SK-N-SH (cell line): ENCODE results near the gene BCAP31. TPM values are rescaled to one million over a fixed set of nuclear protein-coding genes. Genes with fewer than 3 reads are reported as not detected.

Experiments used
- CTCF ChIA-PET: fragments of 300-600, 350-600 bp; formaldehyde crosslinking; extraction: SDS; loops from one replicate; lab custom pipeline; 2021; lab: Yijun Ruan, JAX
- POLR2A ChIA-PET: fragments of 350-600 bp; sonication (Branson Sonifier 250); formaldehyde crosslinking; extraction: SDS; loops from one replicate; lab custom pipeline; 2020; ENCODE audit warnings: antibody characterized with exemption, inconsistent platforms; lab: Yijun Ruan, JAX
- DNase-seq: peaks from one replicate; pipeline ENCODE4 v3.0.0; 2012
- H2AFZ ChIP-seq: fragments of 200-600 bp; sonication (generic); 2 replicates; pipeline ENCODE4 v1.8.1; 2016; ENCODE audit warnings: antibody characterized with exemption, mild to moderate bottlenecking, low read depth
- H3F3A ChIP-seq: fragments of 200-600 bp; sonication (generic); replicated peaks from 2 replicates; pipeline ENCODE3; 2016; ENCODE audit warnings: antibody characterized with exemption, mild to moderate bottlenecking; ENCODE audit not compliant: insufficient read depth
- H3K27ac ChIP-seq, 2 experiments: fragments of 200-500 bp in 1 of 2; fragments of 200-600 bp in 1 of 2; sonication (Bioruptor generic) in 1 of 2; sonication (generic), shearing (Covaris generic) in 1 of 2; 2 replicates each; pipeline versions ENCODE4 v1.5.1 to v1.6.1; 2014 to 2016; ENCODE audit warnings: low read depth in 2 of 2, inconsistent platforms in 1 of 2, low read length in 1 of 2, mild to moderate bottlenecking in 1 of 2, mixed read lengths in 1 of 2
- H3K27me3 ChIP-seq: fragments of 200-600 bp; sonication (generic), shearing (Covaris generic); 2 replicates; pipeline ENCODE4 v1.6.1; 2016; ENCODE audit warnings: mixed run types; ENCODE audit not compliant: insufficient read depth
- H3K36me3 ChIP-seq, 2 experiments: fragments of 200-500 bp in 1 of 2; fragments of 200-600 bp in 1 of 2; sonication (Bioruptor generic) in 1 of 2; sonication (generic) in 1 of 2; replicated peaks in 1 of 2; 2 replicates each; pipeline versions ENCODE3 to v1.5.1; 2014 to 2016; ENCODE audit warnings: low read length in 1 of 2, mild to moderate bottlenecking in 1 of 2; ENCODE audit not compliant: insufficient read depth in 2 of 2, control insufficient read depth in 1 of 2
- H3K4me1 ChIP-seq, 2 experiments: fragments of 200-500 bp in 1 of 2; fragments of 200-600 bp in 1 of 2; sonication (Bioruptor generic) in 1 of 2; sonication (generic), shearing (Covaris generic) in 1 of 2; 2 replicates each; pipeline versions ENCODE4 v1.5.1 to v1.6.1; 2014 to 2016; ENCODE audit warnings: low read depth in 1 of 2, low read length in 1 of 2, mixed run types in 1 of 2; ENCODE audit not compliant: insufficient read depth in 2 of 2, control insufficient read depth in 1 of 2
- H3K4me2 ChIP-seq: fragments of 200-600 bp; sonication (generic), shearing (Covaris generic); 2 replicates; pipeline ENCODE4 v1.6.1; 2017; ENCODE audit warnings: mixed run types
- H3K4me3 ChIP-seq, 2 experiments: fragments of 200-500 bp in 1 of 2; fragments of 200-600 bp in 1 of 2; sonication (Bioruptor generic) in 1 of 2; sonication (generic), shearing (Covaris generic) in 1 of 2; 2 replicates each; pipeline versions ENCODE4 v1.5.1 to v1.8.1; 2014 to 2016; ENCODE audit warnings: low read depth in 2 of 2, inconsistent platforms in 1 of 2, low read length in 1 of 2, mild to moderate bottlenecking in 1 of 2, mixed read lengths in 1 of 2, moderate library complexity in 1 of 2
- H3K79me2 ChIP-seq: fragments of 200-600 bp; sonication (generic); 2 replicates; pipeline ENCODE4 v1.8.1; 2017; ENCODE audit warnings: mild to moderate bottlenecking; ENCODE audit not compliant: insufficient read depth
- H3K9ac ChIP-seq: fragments of 200-600 bp; sonication (generic); 2 replicates; pipeline ENCODE4 v1.6.1; 2017; ENCODE audit warnings: mixed run types
- H3K9me2 ChIP-seq: fragments of 200-600 bp; sonication (generic); 2 replicates; pipeline ENCODE4 v1.6.1; 2017; ENCODE audit warnings: mixed run types
- H3K9me3 ChIP-seq: fragments of 200-600 bp; sonication (generic); 2 replicates; pipeline ENCODE4 v1.6.1; 2017; ENCODE audit warnings: mixed run types, mild to moderate bottlenecking, moderate library complexity
- H4K20me1 ChIP-seq: fragments of 200-600 bp; sonication (generic); 2 replicates; pipeline ENCODE4 v1.6.1; 2017; ENCODE audit warnings: mild to moderate bottlenecking, mixed run types; ENCODE audit not compliant: insufficient read depth
- EP300 ChIP-seq, 2 experiments: IDR thresholded peaks; 2 replicates each; pipeline versions ENCODE4 v1.4.0 to v1.6.1; 2012; ENCODE audit warnings: borderline replicate concordance in 1 of 2, low read depth in 1 of 2, low read length in 1 of 2
- EZH2phosphoT487 ChIP-seq: fragments of 200-600 bp; sonication (generic); IDR thresholded peaks from 2 replicates; pipeline ENCODE4 v1.6.1; 2017; ENCODE audit warnings: low read depth, mixed run types, mild to moderate bottlenecking, antibody characterized with exemption, moderate library complexity, borderline replicate concordance
- FOSL2 ChIP-seq: IDR thresholded peaks from 2 replicates; pipeline ENCODE4 v1.4.0; 2012; ENCODE audit warnings: low read depth, mild to moderate bottlenecking, moderate library complexity, borderline replicate concordance
- FOXM1 ChIP-seq: IDR thresholded peaks from 2 replicates; pipeline ENCODE4 v1.4.0; 2012; ENCODE audit warnings: low read depth, mild to moderate bottlenecking
- GABPA ChIP-seq: IDR thresholded peaks from 2 replicates; pipeline ENCODE4 v1.4.0; 2012; ENCODE audit warnings: low read depth, mild to moderate bottlenecking
- MEF2A ChIP-seq: IDR thresholded peaks from 2 replicates; pipeline ENCODE4 v1.4.0; 2012; ENCODE audit warnings: low read depth, borderline replicate concordance
- MXI1 ChIP-seq: IDR thresholded peaks from 2 replicates; pipeline ENCODE4 v1.6.1; 2012; ENCODE audit warnings: mild to moderate bottlenecking, low read depth, low read length, improper control_type of control experiment
- NRF1 ChIP-seq: IDR thresholded peaks from 2 replicates; pipeline ENCODE4 v1.6.1; 2012; ENCODE audit warnings: low read depth, mild to moderate bottlenecking, low read length
- SMC3 ChIP-seq: IDR thresholded peaks from 2 replicates; pipeline ENCODE4 v1.6.1; 2012; ENCODE audit warnings: low read depth, low read length, improper control_type of control experiment
- TEAD4 ChIP-seq: IDR thresholded peaks from 2 replicates; pipeline ENCODE4 v1.4.0; 2012; ENCODE audit warnings: mild to moderate bottlenecking, borderline replicate concordance; ENCODE audit not compliant: insufficient read depth
- WGBS: methylation state at CpG from one replicate; pipeline ENCODE4 v1.1.6; 2017; ENCODE audit warnings: low lambda C conversion rate; 5-methylcytosine and 5-hydroxymethylcytosine counted together
- polyA plus RNA-seq, 3 experiments: library from polyadenylated mRNA; depleted of rRNA; stranded (reverse); fragments of >200 nt; gene quantifications; 2 replicates each; pipeline ENCODE4 v1.2.3, GENCODE V29; 2012
- TF ChIP-seq, protein P1 (sequence below): IDR thresholded peaks from 2 replicates; pipeline ENCODE4 v1.6.1; 2012; ENCODE audit warnings: mild to moderate bottlenecking, low read depth, low read length, moderate library complexity
- TF ChIP-seq, protein P2 (sequence below): fragments of 150-350 bp; IDR thresholded peaks from 2 replicates; pipeline ENCODE4 v1.6.1; 2017; ENCODE audit warnings: antibody characterized with exemption, low read length, low read depth, borderline replicate concordance

BCAP31 gene
- polyA plus RNA-seq, 1 of the 3 experiments (the other 2 are of a cell fraction), result 173 TPM

DNA sequence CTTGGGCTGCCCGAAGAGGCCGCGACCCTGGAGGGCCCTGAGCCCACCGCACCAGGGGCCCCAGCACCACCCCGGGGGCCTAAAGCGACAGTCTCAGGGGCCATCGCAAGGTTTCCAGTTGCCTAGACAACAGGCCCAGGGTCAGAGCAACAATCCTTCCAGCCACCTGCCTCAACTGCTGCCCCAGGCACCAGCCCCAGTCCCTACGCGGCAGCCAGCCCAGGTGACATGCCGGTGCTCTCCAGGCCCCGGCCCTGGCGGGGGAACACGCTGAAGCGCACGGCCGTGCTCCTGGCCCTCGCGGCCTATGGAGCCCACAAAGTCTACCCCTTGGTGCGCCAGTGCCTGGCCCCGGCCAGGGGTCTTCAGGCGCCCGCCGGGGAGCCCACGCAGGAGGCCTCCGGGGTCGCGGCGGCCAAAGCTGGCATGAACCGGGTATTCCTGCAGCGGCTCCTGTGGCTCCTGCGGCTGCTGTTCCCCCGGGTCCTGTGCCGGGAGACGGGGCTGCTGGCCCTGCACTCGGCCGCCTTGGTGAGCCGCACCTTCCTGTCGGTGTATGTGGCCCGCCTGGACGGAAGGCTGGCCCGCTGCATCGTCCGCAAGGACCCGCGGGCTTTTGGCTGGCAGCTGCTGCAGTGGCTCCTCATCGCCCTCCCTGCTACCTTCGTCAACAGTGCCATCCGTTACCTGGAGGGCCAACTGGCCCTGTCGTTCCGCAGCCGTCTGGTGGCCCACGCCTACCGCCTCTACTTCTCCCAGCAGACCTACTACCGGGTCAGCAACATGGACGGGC, 1.0 kb upstream of the BCAP31 start:
- WGBS, result 77% methylated on average over 11 of the region's 55 CpGs
- peaks cover 0 to 9% of the 10 kb centered on the region in 2 experiments for H3K36me3 ChIP-seq
- no peak for DNase-seq
- no peak overlapping the region for H3K9ac ChIP-seq
- H3K27ac ChIP-seq, result peak overlapping the region; percentile 76; a peak in 3 of 4 replicates
- no peaks in the 10 kb centered on the region for H3F3A ChIP-seq
- H2AFZ ChIP-seq, result no peak overlapping the region
- no peaks in the 10 kb centered on the region for H3K9me3 ChIP-seq
- H3K9me2 ChIP-seq, result no peaks in the 10 kb centered on the region
- no peaks in the 10 kb centered on the region for H3K27me3 ChIP-seq
- CTCF ChIA-PET, result interaction anchor here (1.8 to 2.7 kb wide), 2 partner anchors 17 to 39 kb away, joined by 5 to 11 read pairs; partner anchors contain the start of gene PLXNB3
- H4K20me1 ChIP-seq, result peaks cover 26% of the 10 kb centered on the region
- peak overlapping the region; percentile 77 for H3K4me2 ChIP-seq
- TF ChIP-seq MEF2A (no peak), FOSL2 (no peak), TEAD4 (no peak), SMC3 (no peak), GABPA (no peak), NRF1 (no peak), EP300 (IDR thresholded peaks at IDR 0.05; ENCODE audit: borderline replicate concordance in 1 of 2, low read depth in 1 of 2, low read length in 1 of 2) (no peak), MXI1 (no peak), EZH2phosphoT487 (no peak), FOXM1 (no peak)
- TF ChIP-seq, protein P1, sequence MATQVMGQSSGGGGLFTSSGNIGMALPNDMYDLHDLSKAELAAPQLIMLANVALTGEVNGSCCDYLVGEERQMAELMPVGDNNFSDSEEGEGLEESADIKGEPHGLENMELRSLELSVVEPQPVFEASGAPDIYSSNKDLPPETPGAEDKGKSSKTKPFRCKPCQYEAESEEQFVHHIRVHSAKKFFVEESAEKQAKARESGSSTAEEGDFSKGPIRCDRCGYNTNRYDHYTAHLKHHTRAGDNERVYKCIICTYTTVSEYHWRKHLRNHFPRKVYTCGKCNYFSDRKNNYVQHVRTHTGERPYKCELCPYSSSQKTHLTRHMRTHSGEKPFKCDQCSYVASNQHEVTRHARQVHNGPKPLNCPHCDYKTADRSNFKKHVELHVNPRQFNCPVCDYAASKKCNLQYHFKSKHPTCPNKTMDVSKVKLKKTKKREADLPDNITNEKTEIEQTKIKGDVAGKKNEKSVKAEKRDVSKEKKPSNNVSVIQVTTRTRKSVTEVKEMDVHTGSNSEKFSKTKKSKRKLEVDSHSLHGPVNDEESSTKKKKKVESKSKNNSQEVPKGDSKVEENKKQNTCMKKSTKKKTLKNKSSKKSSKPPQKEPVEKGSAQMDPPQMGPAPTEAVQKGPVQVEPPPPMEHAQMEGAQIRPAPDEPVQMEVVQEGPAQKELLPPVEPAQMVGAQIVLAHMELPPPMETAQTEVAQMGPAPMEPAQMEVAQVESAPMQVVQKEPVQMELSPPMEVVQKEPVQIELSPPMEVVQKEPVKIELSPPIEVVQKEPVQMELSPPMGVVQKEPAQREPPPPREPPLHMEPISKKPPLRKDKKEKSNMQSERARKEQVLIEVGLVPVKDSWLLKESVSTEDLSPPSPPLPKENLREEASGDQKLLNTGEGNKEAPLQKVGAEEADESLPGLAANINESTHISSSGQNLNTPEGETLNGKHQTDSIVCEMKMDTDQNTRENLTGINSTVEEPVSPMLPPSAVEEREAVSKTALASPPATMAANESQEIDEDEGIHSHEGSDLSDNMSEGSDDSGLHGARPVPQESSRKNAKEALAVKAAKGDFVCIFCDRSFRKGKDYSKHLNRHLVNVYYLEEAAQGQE, result no peak
- TF ChIP-seq, protein P2, sequence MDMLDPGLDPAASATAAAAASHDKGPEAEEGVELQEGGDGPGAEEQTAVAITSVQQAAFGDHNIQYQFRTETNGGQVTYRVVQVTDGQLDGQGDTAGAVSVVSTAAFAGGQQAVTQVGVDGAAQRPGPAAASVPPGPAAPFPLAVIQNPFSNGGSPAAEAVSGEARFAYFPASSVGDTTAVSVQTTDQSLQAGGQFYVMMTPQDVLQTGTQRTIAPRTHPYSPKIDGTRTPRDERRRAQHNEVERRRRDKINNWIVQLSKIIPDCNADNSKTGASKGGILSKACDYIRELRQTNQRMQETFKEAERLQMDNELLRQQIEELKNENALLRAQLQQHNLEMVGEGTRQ, result no peak
- POLR2A ChIA-PET, result no interaction called here
- H3K4me3 ChIP-seq, result peak overlapping the region in 1 of 2 experiments; percentile 40; a peak in 2 of 4 replicates
- H3K4me1 ChIP-seq, result peaks cover 7 to 38% of the 10 kb centered on the region in 2 experiments; a peak in 3 of 4 replicates
- H3K79me2 ChIP-seq, result peaks cover 33% of the 10 kb centered on the region
